Erythroblast (primary cell): ENCODE measurements around the gene XRCC4.

Experiments used
- GATA1 ChIP-seq: IDR thresholded peaks from 2 replicates; pipeline ENCODE4 v1.6.1; 2011; ENCODE audit warnings: low read depth, mild to moderate bottlenecking, control low read depth, low read length, moderate library complexity
- POLR2A ChIP-seq: IDR thresholded peaks from 2 replicates; pipeline ENCODE4 v1.6.1; 2011; ENCODE audit warnings: mild to moderate bottlenecking, low read length

DNA sequence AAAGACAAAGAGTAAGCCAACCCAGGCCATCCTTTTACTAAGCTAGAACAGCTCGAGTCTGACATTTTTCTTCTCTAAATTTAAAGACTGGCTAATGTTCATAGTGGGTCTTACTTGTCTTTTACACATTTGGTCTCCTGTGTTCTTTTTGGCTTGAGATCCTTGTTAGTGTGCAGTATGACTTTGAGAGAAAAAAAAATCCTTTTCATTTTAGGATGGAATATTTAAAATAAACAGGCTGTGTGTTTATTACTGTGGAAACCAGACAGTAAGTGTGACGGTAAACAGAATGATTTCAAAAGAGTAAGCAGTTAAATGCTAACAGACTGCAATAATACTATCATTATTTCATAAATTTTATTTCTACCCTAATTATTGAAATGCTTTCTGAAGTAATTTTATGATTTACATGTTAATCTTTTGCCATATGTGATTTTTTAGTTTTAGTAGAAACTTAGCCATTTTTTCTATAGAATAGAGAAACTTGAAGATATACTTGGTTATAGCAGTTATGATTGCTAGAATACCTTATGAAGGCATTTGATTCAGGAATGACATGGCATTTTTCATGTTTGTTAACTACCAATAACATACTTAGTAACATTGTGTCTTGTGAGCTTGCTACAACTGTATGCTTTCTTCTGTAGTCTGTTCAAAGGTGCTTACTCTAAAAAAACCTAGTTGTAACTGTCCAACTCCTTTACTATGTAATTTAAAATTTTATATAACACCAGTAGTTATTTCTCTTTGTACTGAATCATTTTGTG, 92.4 kb downstream of the XRCC4 start:
- TF ChIP-seq POLR2A (no peak), GATA1 (no peak)
